Vagina (tissue), 2 donors: ENCODE measurements around the gene CATSPER3.

ENCODE experiments used
- CTCF ChIP-seq, 3 experiments: fragments of 450-650 bp in 2 of 3; fragments of 200-600 bp in 1 of 3; sonication (generic) in 1 of 3; IDR thresholded peaks; one replicate each; pipeline ENCODE4 v1.5.1; 2017 to 2019; ENCODE audit warnings: antibody characterized with exemption in 3 of 3, mild to moderate bottlenecking in 2 of 3, moderate library complexity in 2 of 3
- POLR2AphosphoS5 ChIP-seq, 2 donors: sonication (generic); formaldehyde crosslinking; IDR thresholded peaks; one replicate each; pipeline ENCODE4 v1.9.0; 2017; ENCODE audit warnings: antibody characterized with exemption in 2 of 2, mild to moderate bottlenecking in 2 of 2, low read depth in 1 of 2; ENCODE audit not compliant: insufficient read depth in 1 of 2

DNA sequence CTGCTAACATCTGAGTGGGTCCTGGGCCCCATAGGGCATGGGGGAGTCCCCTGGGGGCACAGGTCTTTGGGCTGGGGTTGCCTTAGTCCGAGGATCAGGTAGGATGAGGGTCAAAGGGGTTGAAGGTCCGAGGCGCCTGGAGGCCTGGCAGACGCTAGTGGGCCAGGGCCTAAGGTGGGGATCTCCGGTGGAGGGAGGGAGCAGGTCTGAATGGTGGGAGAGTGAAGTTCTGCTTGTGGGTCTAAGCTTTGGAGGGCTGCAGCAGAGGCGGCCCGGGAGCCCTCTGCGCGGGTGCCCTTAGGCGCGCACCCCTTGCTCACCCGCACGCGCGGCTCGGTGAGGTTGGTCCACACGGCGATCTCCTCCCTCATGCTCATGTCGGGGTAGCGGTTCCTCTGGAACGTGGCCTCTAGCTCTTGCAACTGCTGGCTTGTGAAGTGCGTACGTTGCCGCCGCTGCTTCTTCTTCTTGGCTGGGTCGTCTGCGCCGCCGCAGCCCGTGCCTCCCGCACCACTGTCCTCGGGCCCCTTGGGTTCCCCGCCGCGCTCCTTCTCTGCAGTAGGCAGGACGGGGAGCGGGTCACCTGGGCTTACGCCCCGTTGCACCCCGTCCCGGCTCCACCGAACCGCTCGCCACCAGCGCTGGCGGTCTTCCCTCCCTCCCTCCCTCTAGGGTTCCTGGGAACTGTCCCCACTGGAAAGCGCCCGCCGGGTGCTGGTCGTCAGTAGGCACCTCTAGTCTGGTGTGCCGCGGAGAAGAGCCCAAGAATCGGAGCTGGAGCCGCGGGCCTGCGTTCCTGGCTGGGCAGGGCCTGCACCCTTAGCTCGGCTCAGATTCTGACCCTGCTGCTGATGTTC lies 63.5 kb downstream of the CATSPER3 start:
- TF ChIP-seq POLR2AphosphoS5 (IDR thresholded peaks at IDR 0.05; ENCODE audit: insufficient read depth in 1 of 2, low read depth in 1 of 2) (peak in 1 of 2 donors; percentile 34), CTCF (IDR thresholded peaks at IDR 0.05) (no peak)
